DOHH2 (cell line): ENCODE data around the gene CALHM5.

ENCODE experiments used
- H3F3A ChIP-seq: fragments of 200-600 bp; sonication (generic), shearing (Covaris generic); 2 replicates; pipeline ENCODE4 v1.6.0; 2016; ENCODE audit warnings: antibody characterized with exemption, mild to moderate bottlenecking; ENCODE audit not compliant: control insufficient read depth, insufficient read depth
- H3K27ac ChIP-seq: fragments of 200-600 bp; sonication (generic); 2 replicates; pipeline ENCODE4 v1.5.1; 2014; ENCODE audit warnings: low read depth, mild to moderate bottlenecking, low read length, moderate library complexity
- H3K27me3 ChIP-seq: fragments of 200-600 bp; sonication (generic); 2 replicates; pipeline ENCODE4 v1.6.1; 2014; ENCODE audit warnings: mild to moderate bottlenecking, low read length, mixed read lengths; ENCODE audit not compliant: control insufficient read depth
- H3K36me3 ChIP-seq: fragments of 200-600 bp; sonication (generic); 2 replicates; pipeline ENCODE4 v1.6.1; 2014; ENCODE audit warnings: mild to moderate bottlenecking, low read length, moderate library complexity, mixed read lengths; ENCODE audit not compliant: control insufficient read depth
- H3K4me1 ChIP-seq: fragments of 200-600 bp; sonication (generic); 2 replicates; pipeline ENCODE4 v1.6.1; 2014; ENCODE audit warnings: mild to moderate bottlenecking, low read length, mixed read lengths; ENCODE audit not compliant: control insufficient read depth
- H3K4me2 ChIP-seq: fragments of 200-600 bp; sonication (generic); 2 replicates; pipeline ENCODE4 v1.6.0; 2014; ENCODE audit warnings: mild to moderate bottlenecking, low read length, moderate library complexity
- H3K4me3 ChIP-seq: fragments of 200-600 bp; sonication (generic); 2 replicates; pipeline ENCODE4 v1.5.1; 2014; ENCODE audit warnings: mild to moderate bottlenecking, low read length, mixed read lengths
- H3K79me2 ChIP-seq: fragments of 200-600 bp; sonication (generic); 2 replicates; pipeline ENCODE4 v1.6.1; 2014; ENCODE audit warnings: mild to moderate bottlenecking, low read length, mixed read lengths; ENCODE audit not compliant: control insufficient read depth
- H3K9me2 ChIP-seq: fragments of 200-600 bp; sonication (generic); replicated peaks from 2 replicates; pipeline ENCODE4 v1.6.1; 2014; ENCODE audit warnings: mild to moderate bottlenecking, low read length, mixed read lengths; ENCODE audit not compliant: control insufficient read depth
- H3K9me3 ChIP-seq: fragments of 200-600 bp; sonication (generic); 2 replicates; pipeline ENCODE4 v1.6.1; 2014; ENCODE audit warnings: antibody characterized with exemption, low read length, mixed read lengths; ENCODE audit not compliant: control insufficient read depth, insufficient read depth
- H4K20me1 ChIP-seq: fragments of 200-600 bp; sonication (generic); 2 replicates; pipeline ENCODE4 v1.6.0; 2014; ENCODE audit warnings: low read depth, mild to moderate bottlenecking, antibody characterized with exemption, low read length, moderate library complexity; ENCODE audit not compliant: control insufficient read depth, insufficient read depth
- EZH2phosphoT487 ChIP-seq: fragments of 200-600 bp; sonication (generic); IDR thresholded peaks from 2 replicates; pipeline ENCODE4 v1.6.1; 2017; ENCODE audit warnings: borderline replicate concordance, mild to moderate bottlenecking, antibody characterized with exemption, low read length, moderate library complexity, mixed read lengths
- TF ChIP-seq, protein P1 (sequence below): fragments of 200-600 bp; sonication (generic); IDR thresholded peaks from one replicate; pipeline ENCODE4 v1.5.1; 2014; ENCODE audit warnings: antibody characterized with exemption, mild to moderate bottlenecking, low read depth, low read length; ENCODE audit not compliant: poor library complexity, severe bottlenecking

CALHM5 gene

GRCh38 chr6:116497113-116497676, 14.2 kb upstream of the CALHM5 start:
- Histone ChIP-seq H3K36me3 (no peaks in the 10 kb centered on the region), H3K9me2 (no peaks in the 10 kb centered on the region), H4K20me1 (no peaks in the 10 kb centered on the region), H3K4me3 (no peak overlapping the region), H3K4me2 (no peak overlapping the region), H3K79me2 (no peaks in the 10 kb centered on the region), H3K4me1 (no peaks in the 10 kb centered on the region), H3K27me3 (peaks cover 5% of the 10 kb centered on the region), H3K9me3 (no peaks in the 10 kb centered on the region), H3K27ac (no peak overlapping the region), H3F3A (no peaks in the 10 kb centered on the region)
- TF ChIP-seq, protein P1, sequence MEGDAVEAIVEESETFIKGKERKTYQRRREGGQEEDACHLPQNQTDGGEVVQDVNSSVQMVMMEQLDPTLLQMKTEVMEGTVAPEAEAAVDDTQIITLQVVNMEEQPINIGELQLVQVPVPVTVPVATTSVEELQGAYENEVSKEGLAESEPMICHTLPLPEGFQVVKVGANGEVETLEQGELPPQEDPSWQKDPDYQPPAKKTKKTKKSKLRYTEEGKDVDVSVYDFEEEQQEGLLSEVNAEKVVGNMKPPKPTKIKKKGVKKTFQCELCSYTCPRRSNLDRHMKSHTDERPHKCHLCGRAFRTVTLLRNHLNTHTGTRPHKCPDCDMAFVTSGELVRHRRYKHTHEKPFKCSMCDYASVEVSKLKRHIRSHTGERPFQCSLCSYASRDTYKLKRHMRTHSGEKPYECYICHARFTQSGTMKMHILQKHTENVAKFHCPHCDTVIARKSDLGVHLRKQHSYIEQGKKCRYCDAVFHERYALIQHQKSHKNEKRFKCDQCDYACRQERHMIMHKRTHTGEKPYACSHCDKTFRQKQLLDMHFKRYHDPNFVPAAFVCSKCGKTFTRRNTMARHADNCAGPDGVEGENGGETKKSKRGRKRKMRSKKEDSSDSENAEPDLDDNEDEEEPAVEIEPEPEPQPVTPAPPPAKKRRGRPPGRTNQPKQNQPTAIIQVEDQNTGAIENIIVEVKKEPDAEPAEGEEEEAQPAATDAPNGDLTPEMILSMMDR = no peak

DNA sequence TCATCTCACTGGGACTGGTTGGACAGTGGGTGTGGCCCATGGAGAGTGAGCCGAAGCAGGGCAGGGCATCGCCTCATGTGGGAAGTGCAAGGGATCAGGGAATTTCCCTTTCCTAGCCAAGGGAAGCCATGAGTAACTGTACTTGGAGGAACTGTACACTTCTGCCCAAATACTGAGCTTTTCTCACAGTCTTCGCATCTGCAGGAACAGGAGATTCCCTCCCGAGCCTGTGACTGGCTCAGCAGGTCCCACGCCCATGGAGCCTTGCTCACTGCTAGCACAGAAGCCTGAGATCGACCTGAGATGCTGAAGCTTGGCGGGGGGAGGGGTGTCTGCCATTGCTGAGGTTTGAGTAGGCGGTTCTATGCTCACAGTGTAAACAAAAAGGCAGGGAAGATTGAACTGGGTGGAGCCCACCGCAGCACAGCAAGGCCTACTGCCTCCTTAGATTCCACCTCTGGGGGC, 10.4 kb upstream of the CALHM5 start:
- Histone ChIP-seq H3K27ac (no peak overlapping the region), H3K4me1 (no peaks in the 10 kb centered on the region), H3K79me2 (no peaks in the 10 kb centered on the region), H3K4me2 (no peak overlapping the region), H3K36me3 (no peaks in the 10 kb centered on the region), H3K9me2 (no peaks in the 10 kb centered on the region), H4K20me1 (no peaks in the 10 kb centered on the region), H3K27me3 (peaks cover 5% of the 10 kb centered on the region), H3K4me3 (no peak overlapping the region), H3F3A (no peaks in the 10 kb centered on the region), H3K9me3 (no peaks in the 10 kb centered on the region)
- TF ChIP-seq, protein P1 = no peak
- no peak for TF ChIP-seq EZH2phosphoT487

DNA sequence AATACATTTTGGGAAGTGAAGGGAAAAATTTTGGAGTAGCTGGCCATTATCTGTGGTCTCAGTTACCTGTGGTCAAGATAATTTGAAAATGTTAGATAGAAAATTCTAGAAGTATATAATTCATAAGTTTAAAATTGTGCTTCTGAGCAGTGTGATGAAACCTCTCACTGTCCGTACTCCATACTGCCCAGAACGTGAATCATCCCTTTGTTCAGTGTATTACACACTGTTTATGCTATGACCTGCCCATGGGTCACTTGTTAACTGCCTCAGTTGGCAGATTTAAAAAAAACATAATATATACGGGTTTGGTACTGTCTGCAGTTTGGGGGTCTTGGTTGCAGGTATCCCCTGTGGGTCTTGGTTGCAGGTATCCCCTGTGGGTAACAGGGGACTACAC, 4.1 kb upstream of the CALHM5 start:
- no peaks in the 10 kb centered on the region for H3F3A ChIP-seq
- H3K36me3 ChIP-seq = no peaks in the 10 kb centered on the region
- no peaks in the 10 kb centered on the region for H3K79me2 ChIP-seq
- no peaks in the 10 kb centered on the region for H3K9me3 ChIP-seq
- H3K4me3 ChIP-seq = no peak overlapping the region
- H3K27ac ChIP-seq = no peak overlapping the region
- no peaks in the 10 kb centered on the region for H4K20me1 ChIP-seq
- H3K4me2 ChIP-seq = no peak overlapping the region
- H3K4me1 ChIP-seq = no peaks in the 10 kb centered on the region
- TF ChIP-seq EZH2phosphoT487 = no peak
- TF ChIP-seq, protein P1 = no peak
- peaks cover 4% of the 10 kb centered on the region for H3K27me3 ChIP-seq
- no peaks in the 10 kb centered on the region for H3K9me2 ChIP-seq

GRCh38 chr6:116508527-116508926, 2.9 kb upstream of the CALHM5 start:
- Histone ChIP-seq H3K4me2 (no peak overlapping the region), H3K27me3 (peaks cover 9% of the 10 kb centered on the region), H3K36me3 (no peaks in the 10 kb centered on the region), H4K20me1 (no peaks in the 10 kb centered on the region), H3F3A (no peaks in the 10 kb centered on the region), H3K79me2 (no peaks in the 10 kb centered on the region), H3K27ac (no peak overlapping the region), H3K4me3 (no peak overlapping the region), H3K4me1 (no peaks in the 10 kb centered on the region), H3K9me2 (no peaks in the 10 kb centered on the region), H3K9me3 (no peaks in the 10 kb centered on the region)
- no peak for TF ChIP-seq EZH2phosphoT487
- TF ChIP-seq, protein P1 = no peak
